ENCODE measurements around the gene USF1.
"Not testable (repeated sequence)": the region's sequence is repeated elsewhere in the genome, so short reads cannot be mapped to it uniquely, and the experiment has no call there.

Gene USF1

DNA sequence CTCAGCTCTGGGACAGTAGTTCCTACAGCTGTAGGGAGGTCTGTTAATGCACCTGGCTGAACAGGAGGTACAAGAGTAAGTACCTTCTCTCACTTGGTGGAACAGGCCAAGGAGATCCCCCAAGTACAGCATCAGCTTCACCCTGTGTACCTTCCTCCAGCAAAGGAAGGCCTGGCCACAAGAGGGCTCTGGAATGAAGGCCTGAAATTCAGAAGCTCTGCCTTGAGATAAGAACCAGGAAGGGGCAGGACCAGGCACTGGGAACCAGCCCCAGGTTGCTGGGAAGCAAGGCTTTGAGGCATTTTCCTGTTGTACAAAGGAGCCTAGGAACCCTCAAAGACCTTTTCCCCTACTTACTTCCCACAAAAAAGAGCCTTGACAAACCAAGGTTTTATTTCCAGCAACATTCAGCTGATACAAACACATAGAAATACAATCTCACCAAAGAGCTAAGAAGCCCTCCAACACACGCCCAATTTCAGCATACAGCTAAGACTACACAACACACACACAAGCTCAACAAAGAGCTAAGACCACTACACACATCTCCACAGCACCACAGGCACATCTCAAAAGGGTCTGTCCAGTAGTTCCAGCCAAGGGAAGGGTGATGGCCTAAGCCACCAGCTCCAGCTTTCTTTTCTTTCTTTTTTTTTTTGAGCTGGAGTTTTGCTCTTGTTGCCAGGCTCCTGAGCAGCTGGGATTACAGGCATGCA lies 48.3 kb downstream of the USF1 start:
- H3K36me3 ChIP-seq = peaks cover 58% of the 10 kb centered on the region
- H3K4me3 ChIP-seq (ENCODE audit: low read depth in 1 of 2, low read length in 1 of 2) = no peak overlapping the region
- no peaks in the 10 kb centered on the region for H3K27me3 ChIP-seq
- TF ChIP-seq, protein P1, sequence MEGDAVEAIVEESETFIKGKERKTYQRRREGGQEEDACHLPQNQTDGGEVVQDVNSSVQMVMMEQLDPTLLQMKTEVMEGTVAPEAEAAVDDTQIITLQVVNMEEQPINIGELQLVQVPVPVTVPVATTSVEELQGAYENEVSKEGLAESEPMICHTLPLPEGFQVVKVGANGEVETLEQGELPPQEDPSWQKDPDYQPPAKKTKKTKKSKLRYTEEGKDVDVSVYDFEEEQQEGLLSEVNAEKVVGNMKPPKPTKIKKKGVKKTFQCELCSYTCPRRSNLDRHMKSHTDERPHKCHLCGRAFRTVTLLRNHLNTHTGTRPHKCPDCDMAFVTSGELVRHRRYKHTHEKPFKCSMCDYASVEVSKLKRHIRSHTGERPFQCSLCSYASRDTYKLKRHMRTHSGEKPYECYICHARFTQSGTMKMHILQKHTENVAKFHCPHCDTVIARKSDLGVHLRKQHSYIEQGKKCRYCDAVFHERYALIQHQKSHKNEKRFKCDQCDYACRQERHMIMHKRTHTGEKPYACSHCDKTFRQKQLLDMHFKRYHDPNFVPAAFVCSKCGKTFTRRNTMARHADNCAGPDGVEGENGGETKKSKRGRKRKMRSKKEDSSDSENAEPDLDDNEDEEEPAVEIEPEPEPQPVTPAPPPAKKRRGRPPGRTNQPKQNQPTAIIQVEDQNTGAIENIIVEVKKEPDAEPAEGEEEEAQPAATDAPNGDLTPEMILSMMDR (IDR thresholded peaks at IDR 0.05) = peak; percentile 55
- peak overlapping the region; percentile 62 for H3K27ac ChIP-seq
- H3K4me1 ChIP-seq (ENCODE audit: control insufficient read depth in 1 of 2, insufficient read depth in 1 of 2, low read depth in 1 of 2, low read length in 1 of 2) = peaks cover 0 to 6% of the 10 kb centered on the region in 2 experiments
- H3K9me3 ChIP-seq = no peaks in the 10 kb centered on the region

DNA sequence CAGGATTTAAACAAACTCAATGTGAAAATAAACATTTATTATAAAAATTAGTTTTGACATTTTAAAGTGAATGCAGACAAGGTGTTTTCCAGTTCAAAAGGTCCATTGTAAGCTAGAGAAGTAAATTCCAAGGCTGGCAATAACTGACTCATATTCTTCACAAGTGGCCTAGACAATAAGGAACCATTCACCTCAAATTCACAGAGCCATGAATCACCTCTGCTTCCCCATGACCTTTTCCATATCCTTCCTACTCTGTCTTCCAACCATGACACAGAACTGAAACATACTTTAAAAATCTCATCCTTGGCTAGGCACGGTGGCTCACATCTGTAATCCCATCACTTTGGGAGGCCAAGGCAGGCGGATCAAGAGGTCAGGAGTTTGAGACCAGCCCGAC lies 49.6 kb downstream of the USF1 start:
- H3K4me3 ChIP-seq (ENCODE audit: low read depth in 1 of 2, low read length in 1 of 2) = no peak overlapping the region
- no peaks in the 10 kb centered on the region for H3K9me3 ChIP-seq
- TF ChIP-seq, protein P1 (IDR thresholded peaks at IDR 0.05) = no peak
- H3K4me1 ChIP-seq (ENCODE audit: control insufficient read depth in 1 of 2, insufficient read depth in 1 of 2, low read depth in 1 of 2, low read length in 1 of 2) = peaks cover 0 to 6% of the 10 kb centered on the region in 2 experiments
- no peak overlapping the region for H3K27ac ChIP-seq
- no peaks in the 10 kb centered on the region for H3K27me3 ChIP-seq
- H3K36me3 ChIP-seq = peaks cover 52% of the 10 kb centered on the region

DNA sequence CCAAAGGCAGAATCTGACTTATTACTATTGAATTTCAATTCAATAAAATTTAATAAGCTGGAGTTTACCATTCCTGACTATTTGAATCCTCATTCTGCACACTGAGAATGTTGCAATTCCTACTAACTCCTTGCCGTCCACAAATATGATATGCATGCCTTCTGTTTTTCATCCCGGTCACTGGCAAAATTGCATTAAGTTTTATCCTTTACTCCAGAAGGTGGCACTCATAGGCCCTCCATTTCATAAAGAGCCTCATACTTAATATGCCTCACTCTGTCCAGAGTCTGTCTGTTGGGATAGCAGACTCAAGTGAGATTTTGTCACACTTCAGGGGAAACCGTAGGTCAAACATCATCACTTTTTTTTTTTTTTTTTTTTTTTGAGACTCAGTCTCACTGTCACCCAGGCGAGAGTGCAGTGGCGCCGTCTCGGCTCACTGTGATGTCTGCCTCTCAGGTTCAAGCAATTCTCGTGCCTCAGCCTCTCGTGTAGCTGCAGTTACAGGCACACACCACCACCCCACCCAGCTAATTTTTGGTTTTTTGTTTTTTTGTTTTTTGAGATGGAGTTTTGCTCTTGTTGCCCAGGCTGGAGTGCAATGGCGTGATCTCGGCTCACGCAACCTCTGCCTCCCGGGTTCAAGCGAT lies 52.1 kb downstream of the USF1 start:
- Histone ChIP-seq H3K27ac (peak overlapping the region; percentile 4), H3K27me3 (no peaks in the 10 kb centered on the region), H3K36me3 (peaks cover 27% of the 10 kb centered on the region), H3K4me3 (ENCODE audit: low read depth in 1 of 2, low read length in 1 of 2) (no peak overlapping the region), H3K4me1 (ENCODE audit: control insufficient read depth in 1 of 2, insufficient read depth in 1 of 2, low read depth in 1 of 2, low read length in 1 of 2) (peaks cover 8 to 11% of the 10 kb centered on the region in 2 experiments), H3K9me3 (no peaks in the 10 kb centered on the region)
- TF ChIP-seq, protein P1 (IDR thresholded peaks at IDR 0.05) = no peak

DNA sequence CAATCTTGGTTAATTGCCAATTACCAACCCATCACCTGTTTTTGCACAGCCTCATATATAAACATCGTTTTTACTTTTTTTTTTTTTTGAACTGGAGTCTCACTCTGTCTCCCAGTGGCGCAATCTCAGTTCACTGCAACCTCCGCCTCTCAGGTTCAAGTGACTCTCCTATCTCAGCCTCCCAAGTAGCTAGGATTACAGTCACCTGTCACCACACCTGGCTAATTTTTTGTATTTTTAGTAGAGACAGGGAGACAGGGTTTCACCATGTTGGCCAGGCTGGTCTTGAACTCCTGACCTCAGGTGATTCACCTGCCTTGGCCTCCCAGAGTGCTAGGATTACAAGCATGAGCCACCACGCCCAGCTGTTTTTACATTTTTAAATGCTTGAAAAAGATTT lies 53.7 kb downstream of the USF1 start:
- not testable (repeated sequence) for H3K9me3 ChIP-seq; H3K27ac ChIP-seq; H3K27me3 ChIP-seq; H3K4me1 ChIP-seq (ENCODE audit: control insufficient read depth in 1 of 2, insufficient read depth in 1 of 2, low read depth in 1 of 2, low read length in 1 of 2); H3K4me3 ChIP-seq (ENCODE audit: low read depth in 1 of 2, low read length in 1 of 2)
- peaks cover 17% of the 10 kb centered on the region for H3K36me3 ChIP-seq
